Suprapubic skin (tissue), 4 donors: Measurements from ENCODE around the gene MRAP2.

Experiments
- EP300 ChIP-seq: sonication (generic); formaldehyde crosslinking; IDR thresholded peaks from one replicate; pipeline ENCODE4 v1.6.1; 2017; ENCODE audit warnings: antibody characterized with exemption
- POLR2A ChIP-seq, 2 donors: fragments of 450-650 bp; IDR thresholded peaks; one replicate each; pipeline ENCODE4 v1.6.1; 2017; ENCODE audit warnings: antibody characterized with exemption in 2 of 2, mild to moderate bottlenecking in 2 of 2, moderate library complexity in 2 of 2
- POLR2AphosphoS5 ChIP-seq, 3 donors: sonication (generic); formaldehyde crosslinking; IDR thresholded peaks; one replicate each; pipeline ENCODE4 v1.6.1; 2017; ENCODE audit warnings: antibody characterized with exemption in 3 of 3
- TF ChIP-seq, protein P1 (sequence below), 2 donors: fragments of 200-600 bp in 1 of 2; fragments of 450-650 bp in 1 of 2; sonication (generic) in 1 of 2; IDR thresholded peaks; one replicate each; pipeline ENCODE4 v1.5.1; 2016 to 2019; ENCODE audit warnings: antibody characterized with exemption in 2 of 2, mild to moderate bottlenecking in 1 of 2, moderate library complexity in 1 of 2

DNA sequence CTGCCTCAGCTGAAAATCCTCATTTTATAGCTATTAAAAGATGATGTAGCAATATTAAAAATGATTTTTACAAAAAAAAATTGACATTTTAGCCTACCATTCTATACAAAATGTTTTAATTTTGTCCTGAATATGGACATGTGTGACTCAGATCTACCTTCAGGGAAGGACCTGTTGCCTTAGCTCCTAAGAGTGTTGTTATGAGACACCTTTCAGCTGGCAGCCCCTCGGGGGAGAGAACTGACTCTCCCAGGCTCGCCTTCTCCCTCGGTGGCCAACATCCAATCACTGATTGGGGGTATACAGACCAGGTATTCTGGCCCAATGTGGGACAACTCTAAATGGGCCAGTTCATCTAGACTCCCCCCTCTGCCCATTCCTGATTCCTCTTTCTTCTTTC, 32.5 kb upstream of the MRAP2 start:
- TF ChIP-seq EP300: no peak
- TF ChIP-seq, protein P1, sequence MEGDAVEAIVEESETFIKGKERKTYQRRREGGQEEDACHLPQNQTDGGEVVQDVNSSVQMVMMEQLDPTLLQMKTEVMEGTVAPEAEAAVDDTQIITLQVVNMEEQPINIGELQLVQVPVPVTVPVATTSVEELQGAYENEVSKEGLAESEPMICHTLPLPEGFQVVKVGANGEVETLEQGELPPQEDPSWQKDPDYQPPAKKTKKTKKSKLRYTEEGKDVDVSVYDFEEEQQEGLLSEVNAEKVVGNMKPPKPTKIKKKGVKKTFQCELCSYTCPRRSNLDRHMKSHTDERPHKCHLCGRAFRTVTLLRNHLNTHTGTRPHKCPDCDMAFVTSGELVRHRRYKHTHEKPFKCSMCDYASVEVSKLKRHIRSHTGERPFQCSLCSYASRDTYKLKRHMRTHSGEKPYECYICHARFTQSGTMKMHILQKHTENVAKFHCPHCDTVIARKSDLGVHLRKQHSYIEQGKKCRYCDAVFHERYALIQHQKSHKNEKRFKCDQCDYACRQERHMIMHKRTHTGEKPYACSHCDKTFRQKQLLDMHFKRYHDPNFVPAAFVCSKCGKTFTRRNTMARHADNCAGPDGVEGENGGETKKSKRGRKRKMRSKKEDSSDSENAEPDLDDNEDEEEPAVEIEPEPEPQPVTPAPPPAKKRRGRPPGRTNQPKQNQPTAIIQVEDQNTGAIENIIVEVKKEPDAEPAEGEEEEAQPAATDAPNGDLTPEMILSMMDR (IDR thresholded peaks at IDR 0.05): no peak
- no peak for TF ChIP-seq POLR2A (IDR thresholded peaks at IDR 0.05)
- TF ChIP-seq POLR2AphosphoS5 (IDR thresholded peaks at IDR 0.05): no peak
